Cardiac fibroblast (primary cell): ENCODE results near the gene GFOD1.
A peak's percentile ranks its signal among the peaks of the same experiment; 100 is the strongest.
"Not testable (repeated sequence)": the region's sequence is repeated elsewhere in the genome, so short reads cannot be mapped to it uniquely, and the experiment has no call there.

Experiments
- DNase-seq, 2 donors: peaks; one replicate each; pipeline versions ENCODE4 v3.0.0 to v3.0.0-alpha.2; 2010; ENCODE audit warnings: low read depth in 2 of 2
- H3K4me3 ChIP-seq, 2 donors: replicated peaks in 1 of 2; 1 replicate in 1 of 2; 2 replicates in 1 of 2; pipeline ENCODE4 v1.5.1; 2011; ENCODE audit warnings: low read depth in 2 of 2, low read length in 2 of 2, mild to moderate bottlenecking in 2 of 2, moderate library complexity in 1 of 2
- CTCF ChIP-seq: IDR thresholded peaks from one replicate; pipeline ENCODE4 v1.5.1; 2011; ENCODE audit warnings: low read depth, mild to moderate bottlenecking, low read length, inconsistent platforms

GFOD1 gene

GRCh38 chr6:13390658-13391057, 96.7 kb downstream of the GFOD1 start:
- DNase-seq, result no peak
- TF ChIP-seq CTCF, result no peak
- no peak overlapping the region for H3K4me3 ChIP-seq

- DNase-seq, H3K4me3 ChIP-seq: not testable (repeated sequence)
These were observed 98.2 kb downstream of the GFOD1 start for GRCh38 chr6:13389237-13389636.

- H3K4me3 ChIP-seq, DNase-seq: not testable (repeated sequence)
These were observed 98.6 kb downstream of the GFOD1 start for GRCh38 chr6:13388769-13389168.

- no peak for DNase-seq
- H3K4me3 ChIP-seq, result no peak overlapping the region
- no peak for TF ChIP-seq CTCF
These were observed 102.4 kb downstream of the GFOD1 start for GRCh38 chr6:13384966-13385365.

GRCh38 chr6:13384506-13384905, 102.9 kb downstream of the GFOD1 start:
- no peak overlapping the region for H3K4me3 ChIP-seq
- no peak for TF ChIP-seq CTCF
- DNase-seq, result no peak

- no peak overlapping the region for H3K4me3 ChIP-seq
- peak; percentile 27 to 68 for DNase-seq
- no peak for TF ChIP-seq CTCF
These were observed 103.9 kb downstream of the GFOD1 start for GRCh38 chr6:13383328-13384163.

- no peak for TF ChIP-seq CTCF
- H3K4me3 ChIP-seq, result no peak overlapping the region
- DNase-seq, result no peak
These were observed 106.6 kb downstream of the GFOD1 start for GRCh38 chr6:13380761-13381160.
